Activated CD4-positive, alpha-beta T cell treated with anti-CD3 and anti-CD28 coated beads, Interleukin-2, amount 10 ng/mL, durations not matched to agents 7 days and 5 days (primary cell): ENCODE measurements around the gene TMEM164. TPM values are rescaled to one million over a fixed set of nuclear protein-coding genes. Genes with fewer than 3 reads are reported as not detected.

Source experiments
- CTCF ChIA-PET: fragments of 350-600 bp; sonication (Branson Sonifier 250); formaldehyde crosslinking; loops from one replicate; lab custom pipeline; 2021; ENCODE audit warnings: antibody characterized with exemption; lab: Charles Lee
- POLR2A ChIA-PET: fragments of 350-600 bp; sonication (Branson Sonifier 250); formaldehyde crosslinking; loops from one replicate; lab custom pipeline; 2021; ENCODE audit warnings: antibody characterized with exemption; lab: Charles Lee
- DNase-seq: peaks from one replicate; pipeline ENCODE4 v3.0.0-alpha.2; 2020
- H3K27ac Mint-ChIP-seq: one replicate; pipeline ENCODE4 v1.8.0; 2021; ENCODE audit warnings: mild to moderate bottlenecking, moderate library complexity, mixed read lengths
- H3K27me3 Mint-ChIP-seq: one replicate; pipeline ENCODE4 v1.8.0; 2021; ENCODE audit warnings: mixed read lengths
- H3K36me3 Mint-ChIP-seq: one replicate; pipeline ENCODE4 v1.8.0; 2021; ENCODE audit warnings: low read depth, mixed read lengths
- H3K4me1 Mint-ChIP-seq: one replicate; pipeline ENCODE4 v1.8.0; 2021; ENCODE audit warnings: mixed read lengths
- H3K4me3 Mint-ChIP-seq: one replicate; pipeline ENCODE4 v1.8.0; 2021; ENCODE audit warnings: mild to moderate bottlenecking, moderate library complexity, mixed read lengths
- H3K9me3 Mint-ChIP-seq: one replicate; pipeline ENCODE4 v1.8.0; 2021; ENCODE audit warnings: mixed read lengths
- total RNA-seq, 2 experiments: library from RNA; stranded (reverse); gene quantifications; one replicate each; pipeline ENCODE4 v1.2.3, GENCODE V29; 2021

The TMEM164 gene
- total RNA-seq, 2 experiments from 2014 or later: 19.2 to 20.9 TPM

DNA sequence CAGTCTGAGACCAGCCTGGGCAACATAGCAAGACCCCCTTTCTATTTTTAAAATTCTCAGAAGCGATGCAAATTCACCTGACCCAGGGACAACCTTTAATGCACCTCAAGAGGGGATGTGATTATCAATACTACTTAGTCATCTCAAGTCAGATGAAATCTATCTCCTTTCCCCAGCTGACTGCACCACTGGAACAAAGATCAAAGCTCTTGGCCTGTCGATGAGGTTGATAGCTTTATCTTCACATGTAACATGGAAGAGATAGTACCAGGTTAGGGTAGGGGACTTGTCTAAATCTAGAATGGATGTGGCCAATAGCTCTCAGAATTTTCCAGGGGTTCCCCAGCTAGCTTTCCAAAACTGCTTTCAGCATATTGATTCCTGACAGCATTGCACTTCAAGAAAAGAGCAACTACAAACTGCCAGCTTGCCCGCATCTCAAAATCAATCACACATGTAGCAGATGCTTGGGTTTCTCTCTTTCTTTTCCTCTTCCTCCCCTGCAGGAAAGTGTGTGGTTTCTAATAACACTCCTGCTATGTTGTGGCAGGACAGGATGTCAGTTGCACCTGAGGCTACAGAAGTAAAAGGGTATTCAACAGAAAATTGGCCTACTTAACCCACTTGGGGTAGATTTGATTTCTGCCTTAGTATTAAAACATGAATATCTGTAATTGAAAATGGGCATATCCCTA, 12.2 kb upstream of the TMEM164 start:
- H3K27ac Mint-ChIP-seq: peak overlapping the region; percentile 57
- peak; percentile 7 for DNase-seq
- POLR2A ChIA-PET: interaction anchor here (0.5 kb wide), 1 partner anchor 11 kb away, joined by 3 read pairs; no protein-coding TSS in a partner anchor
- CTCF ChIA-PET: interaction anchor here (0.8 to 1.1 kb wide), 3 partner anchors 10 to 187 kb away, joined by 3 read pairs; no protein-coding TSS in a partner anchor
- H3K4me3 Mint-ChIP-seq: no peak overlapping the region
- no peaks in the 10 kb centered on the region for H3K36me3 Mint-ChIP-seq
- H3K9me3 Mint-ChIP-seq: no peaks in the 10 kb centered on the region
- H3K27me3 Mint-ChIP-seq: no peaks in the 10 kb centered on the region
- peaks cover 28% of the 10 kb centered on the region for H3K4me1 Mint-ChIP-seq

DNA sequence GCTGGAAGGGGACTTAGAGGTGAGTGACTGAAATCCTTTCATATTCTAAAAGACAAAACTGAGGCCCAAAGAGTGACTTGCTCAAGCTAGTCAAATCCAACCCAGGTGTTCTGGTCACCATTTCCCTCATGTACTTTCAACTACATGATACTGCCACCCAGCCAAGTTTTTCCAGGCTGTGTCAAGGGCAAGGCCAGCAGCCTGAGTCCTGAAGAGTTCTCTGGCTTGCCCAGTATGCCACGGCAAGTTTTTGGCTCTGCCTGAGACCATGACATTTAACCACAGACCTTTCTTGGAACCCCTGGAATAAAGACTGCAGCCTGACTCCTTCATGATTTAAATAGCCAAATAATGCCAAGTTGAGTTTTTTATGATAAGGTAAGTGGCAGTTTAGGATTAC, 10.7 kb upstream of the TMEM164 start:
- DNase-seq: no peak
- Mint-ChIP-seq H3K4me1 (peaks cover 28% of the 10 kb centered on the region), H3K27me3 (no peaks in the 10 kb centered on the region), H3K4me3 (no peak overlapping the region), H3K36me3 (no peaks in the 10 kb centered on the region), H3K9me3 (no peaks in the 10 kb centered on the region), H3K27ac (no peak overlapping the region)
- POLR2A ChIA-PET: interaction anchor here (1.2 kb wide), 1 partner anchor 11 kb away, joined by 4 read pairs; the partner anchor contains the start of gene TMEM164
- CTCF ChIA-PET: no interaction called here

GRCh38 chrX:109995155-109995554, 7.8 kb upstream of the TMEM164 start:
- peaks cover 18% of the 10 kb centered on the region for H3K4me1 Mint-ChIP-seq
- no peaks in the 10 kb centered on the region for H3K9me3 Mint-ChIP-seq
- POLR2A ChIA-PET: no interaction called here
- no peak overlapping the region for H3K27ac Mint-ChIP-seq
- H3K27me3 Mint-ChIP-seq: no peaks in the 10 kb centered on the region
- no peaks in the 10 kb centered on the region for H3K36me3 Mint-ChIP-seq
- no peak for DNase-seq
- H3K4me3 Mint-ChIP-seq: no peak overlapping the region
- CTCF ChIA-PET: interaction anchor here (1.0 kb wide), 1 partner anchor 52 kb away, joined by 3 read pairs; no protein-coding TSS in a partner anchor

DNA sequence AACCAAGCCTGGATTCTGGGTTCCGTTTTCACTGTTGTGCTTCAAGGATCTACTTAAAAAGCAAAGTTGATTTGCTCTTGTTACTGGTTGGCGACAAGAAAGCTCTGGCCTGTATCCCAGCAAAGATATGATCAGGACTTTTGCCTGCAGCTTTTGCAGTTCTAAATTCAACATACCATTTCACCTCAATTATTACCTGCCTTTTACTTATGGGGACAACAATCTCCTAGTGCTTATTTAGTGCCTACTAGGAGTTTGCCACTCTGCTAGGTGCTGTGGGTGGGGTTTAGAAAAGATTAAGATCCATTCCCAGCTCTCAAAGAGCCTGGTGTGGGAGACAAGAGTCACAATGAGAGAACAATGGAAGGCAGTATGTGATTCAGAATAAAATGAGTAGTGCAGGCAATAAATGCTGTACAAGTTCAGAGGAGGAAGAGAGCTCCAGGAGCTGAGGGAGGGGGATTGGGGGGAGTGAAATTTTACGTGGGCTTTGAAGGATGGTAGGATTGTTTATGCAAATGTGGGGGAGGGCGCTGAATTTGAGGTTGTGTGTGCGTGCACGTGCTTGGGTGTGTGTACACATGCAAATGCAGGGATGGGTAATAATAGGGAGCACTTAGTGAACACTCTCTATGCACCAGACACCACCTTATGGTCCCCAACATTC, 5.0 kb upstream of the TMEM164 start:
- POLR2A ChIA-PET: no interaction called here
- no peak for DNase-seq
- H3K27me3 Mint-ChIP-seq: no peaks in the 10 kb centered on the region
- H3K4me1 Mint-ChIP-seq: peaks cover 15% of the 10 kb centered on the region
- H3K36me3 Mint-ChIP-seq: no peaks in the 10 kb centered on the region
- H3K4me3 Mint-ChIP-seq: no peak overlapping the region
- no peaks in the 10 kb centered on the region for H3K9me3 Mint-ChIP-seq
- CTCF ChIA-PET: interaction anchor here (1.2 to 1.4 kb wide), 2 partner anchors 22 to 36 kb away, joined by 3 read pairs; no protein-coding TSS in a partner anchor
- no peak overlapping the region for H3K27ac Mint-ChIP-seq

- no peaks in the 10 kb centered on the region for H3K27me3 Mint-ChIP-seq
- no peaks in the 10 kb centered on the region for H3K9me3 Mint-ChIP-seq
- no peak for DNase-seq
- peaks cover 22% of the 10 kb centered on the region for H3K4me1 Mint-ChIP-seq
- no peak overlapping the region for H3K27ac Mint-ChIP-seq
- ChIA-PET CTCF (interaction anchor here (0.9 kb wide), 1 partner anchor 9 kb away, joined by 3 read pairs; no protein-coding TSS in a partner anchor), POLR2A (no interaction called here)
- H3K36me3 Mint-ChIP-seq: peaks cover 5% of the 10 kb centered on the region
- H3K4me3 Mint-ChIP-seq: no peak overlapping the region
Measured at GRCh38 chrX:110000000-110000399, 2.9 kb upstream of the TMEM164 start.

- CTCF ChIA-PET: interaction anchor here (0.9 kb wide), 1 partner anchor 10 kb away, joined by 3 read pairs; no protein-coding TSS in a partner anchor
- POLR2A ChIA-PET: interaction anchor here (0.8 kb wide), 1 partner anchor 10 kb away, joined by 3 read pairs; no protein-coding TSS in a partner anchor
- DNase-seq: no peak
- no peaks in the 10 kb centered on the region for H3K27me3 Mint-ChIP-seq
- H3K36me3 Mint-ChIP-seq: peaks cover 8% of the 10 kb centered on the region
- no peaks in the 10 kb centered on the region for H3K9me3 Mint-ChIP-seq
- peaks cover 29% of the 10 kb centered on the region for H3K4me1 Mint-ChIP-seq
- H3K27ac Mint-ChIP-seq: peak overlapping the region; percentile 94
- no peak overlapping the region for H3K4me3 Mint-ChIP-seq
Measured at GRCh38 chrX:110000847-110001713, 1.8 kb upstream of the TMEM164 start.

- ChIA-PET POLR2A (interaction anchor here (0.8 kb wide), 1 partner anchor 11 kb away, joined by 3 read pairs; no protein-coding TSS in a partner anchor), CTCF (no interaction called here)
- Mint-ChIP-seq H3K9me3 (no peaks in the 10 kb centered on the region), H3K27ac (peak overlapping the region; percentile 94), H3K36me3 (peaks cover 8% of the 10 kb centered on the region), H3K27me3 (no peaks in the 10 kb centered on the region), H3K4me3 (peak overlapping the region; percentile 82), H3K4me1 (peaks cover 35% of the 10 kb centered on the region)
- no peak for DNase-seq
Measured at GRCh38 chrX:110001740-110002299, 1.1 kb upstream of the TMEM164 start.

DNA sequence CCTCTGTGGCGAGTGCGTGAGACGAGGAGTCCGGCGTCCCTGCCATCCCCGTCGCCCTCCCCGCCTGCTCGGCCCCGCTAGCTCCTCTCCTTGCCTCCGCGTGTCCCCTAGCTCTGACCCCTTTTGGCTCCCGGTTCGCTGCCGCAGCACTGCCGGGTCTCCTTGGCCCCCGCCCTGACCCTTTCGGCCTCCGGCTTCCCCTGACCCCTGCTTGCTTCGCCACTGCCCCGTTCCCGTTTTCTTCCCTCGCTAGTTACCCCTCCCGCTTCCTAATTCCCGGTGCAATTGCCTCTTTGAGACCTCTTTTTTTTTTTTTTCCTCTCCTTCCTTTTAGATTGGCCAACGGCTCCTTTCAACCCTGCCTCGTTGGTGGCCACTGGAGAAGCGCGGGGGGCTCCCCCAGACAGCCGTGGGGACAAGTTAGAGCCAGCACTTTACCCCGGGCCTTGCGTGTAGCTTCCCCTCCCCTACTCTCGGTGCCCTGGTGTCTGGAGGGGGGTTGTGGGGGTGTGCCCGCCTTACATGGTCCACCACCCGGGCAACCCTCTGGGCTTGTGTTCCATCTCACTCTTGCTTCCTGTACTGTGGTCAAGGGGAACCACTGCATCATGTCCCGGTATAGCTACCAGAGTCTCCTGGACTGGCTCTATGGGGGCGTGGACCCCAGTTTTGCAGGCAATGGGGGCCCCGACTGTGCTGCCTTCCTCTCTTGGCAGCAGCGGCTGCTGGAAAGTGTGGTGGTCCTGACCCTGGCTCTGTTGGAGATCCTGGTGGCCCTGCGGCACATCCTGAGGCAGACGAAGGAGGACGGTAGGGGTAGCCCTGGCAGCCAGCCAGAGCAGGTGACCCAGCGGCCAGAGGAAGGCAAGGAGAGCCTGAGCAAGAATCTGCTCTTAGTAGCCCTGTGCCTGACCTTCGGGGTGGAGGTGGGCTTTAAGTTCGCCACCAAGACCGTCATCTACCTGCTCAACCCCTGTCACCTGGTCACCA, 548 bp downstream of the TMEM164 start:
- H3K9me3 Mint-ChIP-seq: no peaks in the 10 kb centered on the region
- H3K36me3 Mint-ChIP-seq: peaks cover 8% of the 10 kb centered on the region
- CTCF ChIA-PET: interaction anchor here (0.6 kb wide), 1 partner anchor 12 kb away, joined by 4 read pairs; no protein-coding TSS in a partner anchor
- peaks cover 39% of the 10 kb centered on the region for H3K4me1 Mint-ChIP-seq
- H3K4me3 Mint-ChIP-seq: peak overlapping the region; percentile 82
- POLR2A ChIA-PET: interaction anchor here (0.7 to 1.2 kb wide), 2 partner anchors 11 to 28 kb away, joined by 3 to 4 read pairs; no protein-coding TSS in a partner anchor
- H3K27me3 Mint-ChIP-seq: no peaks in the 10 kb centered on the region
- DNase-seq: peak; percentile 6
- peak overlapping the region; percentile 90 for H3K27ac Mint-ChIP-seq

DNA sequence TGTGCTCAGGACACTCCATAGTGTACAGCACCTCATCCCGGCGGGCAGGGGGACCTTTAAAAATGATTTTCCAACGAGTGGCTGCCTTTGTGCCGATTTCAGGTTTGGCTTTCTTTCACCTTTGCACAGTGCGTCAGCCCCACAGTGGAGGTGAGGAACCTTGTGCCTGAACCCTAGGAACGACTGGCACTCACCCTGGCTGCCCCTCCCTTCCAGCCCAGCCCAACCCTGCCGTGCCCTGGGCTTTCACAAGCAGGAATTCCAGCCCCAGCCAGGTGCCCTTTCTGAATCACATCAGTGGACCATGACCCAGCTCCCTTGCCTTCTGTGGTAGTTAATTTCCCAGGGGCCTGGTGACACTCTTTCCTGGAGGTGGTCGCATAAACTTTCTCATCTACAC, 1.3 kb downstream of the TMEM164 start:
- ChIA-PET POLR2A (no interaction called here), CTCF (no interaction called here)
- H3K4me3 Mint-ChIP-seq: peak overlapping the region; percentile 82
- peaks cover 39% of the 10 kb centered on the region for H3K4me1 Mint-ChIP-seq
- H3K36me3 Mint-ChIP-seq: peaks cover 11% of the 10 kb centered on the region
- no peaks in the 10 kb centered on the region for H3K27me3 Mint-ChIP-seq
- DNase-seq: no peak
- H3K9me3 Mint-ChIP-seq: no peaks in the 10 kb centered on the region
- no peak overlapping the region for H3K27ac Mint-ChIP-seq

DNA sequence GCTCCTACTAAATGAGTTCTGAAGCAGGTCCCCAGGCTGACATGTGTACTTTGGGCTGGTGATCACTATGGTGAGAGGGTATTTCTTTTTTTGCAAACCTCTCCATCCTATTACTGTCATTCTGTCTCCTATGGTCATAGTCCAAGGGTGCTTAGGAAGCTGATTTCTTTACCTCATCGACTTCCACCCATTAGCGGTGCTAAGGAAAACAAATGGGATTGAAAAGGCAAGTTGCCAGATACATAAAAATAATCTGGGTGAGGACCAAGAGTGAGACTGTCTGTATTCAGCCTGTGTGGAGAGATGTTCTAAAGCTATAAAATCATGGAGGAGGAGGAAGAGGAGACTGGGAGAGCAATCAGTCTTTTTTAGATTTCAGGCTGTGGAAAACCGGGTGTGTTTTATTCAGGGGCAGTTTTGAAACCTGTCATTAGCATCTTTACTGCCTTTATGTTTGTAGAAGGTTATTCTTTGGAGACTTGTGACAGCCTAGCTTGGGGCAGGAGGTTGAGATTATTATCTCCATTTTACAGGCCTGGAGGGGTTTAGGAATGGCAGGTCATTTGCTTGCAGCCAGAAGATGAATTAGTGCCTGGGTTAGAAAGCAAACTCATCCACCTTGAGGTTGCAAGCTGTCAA, 1.9 kb downstream of the TMEM164 start:
- Mint-ChIP-seq H3K4me1 (peaks cover 39% of the 10 kb centered on the region), H3K27ac (no peak overlapping the region), H3K9me3 (no peaks in the 10 kb centered on the region), H3K36me3 (peaks cover 13% of the 10 kb centered on the region), H3K27me3 (no peaks in the 10 kb centered on the region), H3K4me3 (peak overlapping the region; percentile 82)
- DNase-seq: no peak
- ChIA-PET CTCF (no interaction called here), POLR2A (no interaction called here)

- Mint-ChIP-seq H3K36me3 (peaks cover 16% of the 10 kb centered on the region), H3K27me3 (no peaks in the 10 kb centered on the region), H3K9me3 (no peaks in the 10 kb centered on the region), H3K27ac (no peak overlapping the region), H3K4me1 (peaks cover 39% of the 10 kb centered on the region), H3K4me3 (no peak overlapping the region)
- no peak for DNase-seq
- CTCF ChIA-PET: interaction anchor here (0.7 kb wide), 1 partner anchor 156 kb away, joined by 3 read pairs; no protein-coding TSS in a partner anchor
- POLR2A ChIA-PET: no interaction called here
Measured at GRCh38 chrX:110006161-110006560, 3.2 kb downstream of the TMEM164 start.
